Activated CD4-positive, alpha-beta T cell treated with anti-CD3 and anti-CD28 coated beads, Interleukin-2, amount 50 U/mL, for 1 hour (primary cell): ENCODE data around the gene KIAA1755.

Source experiments
- DNase-seq: peaks from one replicate; pipeline ENCODE4 v3.0.0-alpha.2; 2020

Gene KIAA1755

GRCh38 chr20:38230957-38231526 is 29.5 kb downstream of the KIAA1755 start:
- no peak for DNase-seq

DNA sequence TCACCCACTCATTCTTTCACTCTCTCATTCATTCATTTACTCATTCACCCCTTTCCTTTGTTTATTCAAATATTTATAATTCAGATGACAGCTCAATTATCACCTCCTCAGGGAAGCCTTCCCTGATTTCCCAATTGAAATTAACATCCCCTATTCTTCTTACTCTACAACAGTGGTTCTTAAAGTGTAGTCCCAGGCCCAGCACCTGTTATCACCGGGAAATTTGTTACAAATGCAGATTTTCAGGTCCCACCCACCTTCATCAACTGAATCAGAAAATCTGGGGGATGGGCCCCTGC is 30.3 kb downstream of the KIAA1755 start:
- no peak for DNase-seq

DNA sequence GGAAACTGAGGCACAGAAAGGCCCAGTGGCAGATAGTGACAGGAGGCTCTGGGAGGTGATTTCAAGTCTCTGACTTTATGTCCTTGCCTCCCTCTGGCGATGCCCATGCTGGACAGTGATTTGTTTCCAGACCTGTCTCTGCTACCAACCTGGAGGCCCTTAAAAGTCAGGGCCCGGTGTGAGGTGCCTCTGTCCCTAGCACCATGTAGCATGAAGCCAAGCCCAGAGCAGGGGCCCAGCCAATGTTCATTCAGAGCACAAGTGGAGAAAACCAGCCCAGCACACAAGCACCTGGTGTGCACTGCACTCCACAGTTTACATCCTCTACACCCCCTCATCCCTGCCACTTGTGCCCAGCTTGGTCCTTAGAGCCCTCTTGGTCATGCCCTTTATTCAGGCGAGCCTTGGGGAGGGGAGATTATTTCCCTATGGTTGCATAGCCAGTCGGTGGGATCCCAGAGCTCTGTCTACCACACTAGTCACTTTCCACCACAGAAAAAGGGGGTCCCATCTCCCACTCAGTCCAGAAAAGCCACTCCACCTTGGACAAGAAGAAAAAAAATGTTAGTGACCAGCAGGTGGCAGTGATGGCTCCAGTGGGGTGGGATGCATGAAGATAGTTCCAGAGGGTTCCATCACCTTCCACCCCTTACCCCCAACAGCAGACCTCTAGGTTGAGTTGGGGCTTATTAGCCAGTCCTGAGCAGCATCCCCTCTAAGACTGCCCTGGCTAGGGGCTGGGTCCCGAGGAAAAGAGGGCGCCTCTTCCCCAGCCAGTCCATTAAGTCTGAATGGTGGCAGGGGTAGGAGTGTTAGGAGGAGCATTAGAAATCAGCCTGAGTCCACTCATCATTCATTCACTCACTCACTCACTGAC is 30.9 kb downstream of the KIAA1755 start:
- DNase-seq: no peak

DNA sequence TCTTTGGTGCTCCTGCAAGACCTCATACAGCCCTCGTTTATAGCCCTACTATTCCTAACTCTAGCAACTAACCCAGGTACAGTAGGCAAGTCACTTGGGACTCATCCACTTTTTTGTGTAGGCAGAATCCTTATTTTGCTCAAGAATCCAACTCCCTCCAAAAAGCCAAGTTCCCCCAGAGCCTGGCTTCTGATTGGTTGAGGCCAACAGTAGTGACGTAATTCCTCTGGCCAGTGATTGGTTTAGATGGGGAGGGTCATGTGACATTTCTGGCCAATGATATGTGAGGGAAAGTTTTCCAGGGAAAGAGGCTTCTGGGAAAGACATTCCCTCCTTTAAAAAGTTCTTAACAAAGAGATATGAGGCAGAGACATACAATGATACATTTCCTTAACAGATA is 32.1 kb downstream of the KIAA1755 start:
- DNase-seq: no peak

DNA sequence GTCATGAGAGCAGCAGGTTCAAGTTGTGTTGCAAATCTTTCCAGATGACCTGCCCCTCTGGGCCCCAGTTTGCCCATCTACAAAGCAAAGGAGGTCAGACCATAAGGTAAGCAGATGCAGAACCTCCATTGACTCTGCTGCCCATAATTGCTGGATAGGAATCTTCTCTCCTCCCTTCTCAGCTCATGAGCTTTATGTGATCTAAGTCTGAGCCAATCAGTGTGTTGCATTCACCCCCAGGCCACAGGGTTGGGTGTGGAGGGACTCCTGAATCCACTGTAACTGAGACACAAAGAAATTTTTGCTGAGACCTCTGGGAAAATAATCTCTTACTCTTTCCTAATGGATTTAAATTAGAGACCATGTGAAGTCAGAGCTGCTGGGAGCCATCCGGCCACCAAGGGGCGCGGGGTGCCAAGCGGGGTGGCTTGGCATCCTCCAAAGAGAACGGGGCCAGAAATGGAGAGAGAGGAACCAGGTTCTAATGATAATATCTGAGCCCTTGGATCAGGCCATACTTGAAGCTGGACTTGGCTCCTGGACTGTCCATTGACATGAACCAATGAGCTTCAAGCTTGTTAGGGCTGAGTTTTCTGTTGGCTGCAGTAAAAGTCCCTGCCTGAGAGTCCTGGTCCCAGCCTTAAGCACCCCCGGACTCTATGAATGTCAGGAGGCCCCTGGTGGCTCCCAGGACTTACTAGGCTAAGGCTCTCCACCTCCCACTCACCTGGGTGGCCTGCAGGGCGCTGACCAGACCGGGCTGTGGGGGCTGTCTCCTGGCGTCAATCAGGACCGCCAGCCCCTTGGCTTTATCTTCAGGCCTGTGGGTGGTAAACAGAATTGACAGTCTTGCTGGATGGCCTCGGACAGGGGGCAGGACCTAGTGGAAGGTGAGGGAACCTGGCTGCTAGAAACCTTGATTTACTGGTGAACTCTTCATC is 32.8 kb downstream of the KIAA1755 start:
- DNase-seq: no peak

DNA sequence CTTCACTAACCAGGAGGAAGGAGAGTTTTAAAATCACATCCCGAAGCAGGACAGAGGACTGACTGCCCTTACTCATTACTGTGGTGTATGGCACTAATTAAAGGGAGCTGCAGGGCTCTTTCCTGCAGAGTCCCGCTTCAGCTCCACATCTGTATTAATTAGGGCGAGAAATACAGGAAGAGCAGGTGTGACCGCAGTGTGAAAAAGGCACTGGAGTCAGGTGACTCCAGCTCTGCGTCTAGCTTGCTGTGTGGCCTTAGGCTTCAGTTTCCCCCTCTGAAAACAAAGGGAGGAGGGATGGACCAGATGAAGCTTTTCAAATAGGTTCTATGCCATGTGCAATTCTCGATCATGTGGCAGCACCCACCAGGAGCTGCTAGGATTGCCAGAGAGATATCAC is 34.0 kb downstream of the KIAA1755 start:
- DNase-seq: no peak

GRCh38 chr20:38225900-38226263 is 34.7 kb downstream of the KIAA1755 start:
- DNase-seq: no peak

DNA sequence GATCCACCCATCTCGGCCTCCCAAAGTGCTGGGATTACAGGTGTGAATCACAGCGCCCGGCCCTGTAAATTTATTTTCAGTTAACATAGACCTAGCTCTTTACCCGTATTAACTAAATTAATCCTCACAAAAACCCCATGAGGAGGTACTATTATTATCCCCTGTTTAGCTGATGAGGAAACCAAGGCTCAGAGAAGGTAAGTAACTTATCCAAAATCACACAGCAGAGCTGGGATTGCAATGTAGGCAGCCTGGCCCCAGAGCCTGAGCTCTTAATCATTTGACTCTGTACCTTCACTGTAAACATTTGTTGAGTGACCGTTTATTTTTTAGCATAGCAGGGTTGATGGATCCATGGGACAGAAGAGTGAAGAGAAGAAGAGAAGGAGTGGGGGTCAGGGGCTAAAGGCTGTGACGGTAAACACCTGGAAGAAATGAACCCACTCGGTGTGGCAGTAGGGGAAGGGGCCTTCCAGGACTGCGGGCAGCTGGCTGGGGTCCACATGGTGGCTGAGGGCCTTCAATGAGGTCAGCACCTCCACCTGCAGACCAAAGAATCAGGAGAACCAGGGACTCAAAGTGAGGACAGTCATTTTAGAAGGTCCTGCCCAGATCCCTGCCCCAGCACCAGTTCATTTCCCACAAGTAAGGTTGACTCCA is 35.2 kb downstream of the KIAA1755 start:
- no peak for DNase-seq

DNA sequence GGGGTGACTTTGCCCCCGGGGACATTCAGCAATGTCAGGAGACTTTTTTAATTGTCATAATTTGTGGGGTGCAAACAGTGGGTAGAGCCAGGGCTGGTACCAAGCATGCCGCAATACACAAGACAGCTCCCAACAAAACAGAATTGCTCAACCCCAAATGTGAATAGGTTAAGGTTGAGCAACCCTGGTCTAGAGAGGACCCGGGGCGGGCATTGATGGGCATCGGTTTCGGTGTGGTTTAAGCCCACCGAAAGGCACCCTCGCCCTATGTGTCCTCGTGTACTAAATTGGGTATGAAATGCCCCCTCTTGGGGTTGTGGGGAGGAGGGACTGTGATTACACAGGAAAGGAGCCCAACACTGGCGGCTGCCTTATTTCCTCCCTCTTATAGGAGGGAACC is 36.0 kb downstream of the KIAA1755 start:
- no peak for DNase-seq

GRCh38 chr20:38223743-38224100 is 36.8 kb downstream of the KIAA1755 start:
- DNase-seq: no peak

- no peak for DNase-seq
Measured at GRCh38 chr20:38222923-38223742, 37.4 kb downstream of the KIAA1755 start.

- DNase-seq: peak; percentile 51
Measured at GRCh38 chr20:38222231-38222922, 38.2 kb downstream of the KIAA1755 start.

DNA sequence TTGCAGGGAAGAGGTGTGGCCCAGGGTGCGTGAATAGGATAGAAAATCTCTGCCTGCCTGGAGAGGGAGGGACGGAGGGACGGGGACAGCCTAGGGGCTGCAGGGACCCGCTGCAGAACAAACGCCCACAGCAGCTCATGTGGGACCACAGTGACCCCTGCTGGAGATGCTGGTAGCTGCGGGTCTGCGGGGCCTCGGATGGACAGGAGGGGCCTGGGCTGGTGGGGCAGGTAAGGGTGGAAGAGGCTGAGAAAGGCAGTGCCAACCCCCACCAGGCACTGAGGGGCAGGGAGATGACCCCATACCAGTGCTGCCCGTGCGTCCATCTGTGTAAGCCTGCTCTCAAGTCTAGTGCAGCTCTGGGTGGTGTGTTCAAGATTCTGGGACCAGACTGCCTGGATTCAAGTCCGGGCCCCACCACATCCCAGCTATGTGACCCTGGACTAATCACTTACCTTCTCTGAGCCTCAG is 39.4 kb downstream of the KIAA1755 start:
- peak; percentile 62 for DNase-seq

DNA sequence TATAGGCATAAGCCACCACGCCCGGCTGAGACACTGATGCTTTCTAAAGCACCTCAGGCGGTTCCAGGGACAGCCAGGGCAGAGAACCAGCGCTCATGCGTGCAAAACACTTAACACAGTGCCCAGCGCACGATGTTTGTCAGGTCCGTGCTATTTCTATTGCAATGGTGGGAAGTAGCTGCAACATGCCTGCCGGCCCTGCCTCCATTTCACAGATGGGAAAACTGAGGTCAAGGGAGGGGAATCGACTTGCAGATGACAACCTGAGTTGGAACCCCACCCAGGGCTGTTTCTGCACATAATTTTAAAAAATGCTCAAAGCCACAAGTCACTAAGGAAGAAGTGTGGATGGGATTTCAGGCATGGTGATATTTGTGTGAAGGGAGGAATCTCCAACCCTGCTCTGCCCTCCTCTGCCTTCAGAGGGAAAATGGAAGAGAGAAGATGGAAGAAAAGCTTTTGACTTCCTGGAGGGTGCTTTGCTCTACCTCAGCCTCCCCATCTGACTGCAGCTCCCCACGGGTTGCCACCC is 39.9 kb downstream of the KIAA1755 start:
- no peak for DNase-seq

GRCh38 chr20:38219006-38219950 is 41.3 kb downstream of the KIAA1755 start:
- no peak for DNase-seq

DNA sequence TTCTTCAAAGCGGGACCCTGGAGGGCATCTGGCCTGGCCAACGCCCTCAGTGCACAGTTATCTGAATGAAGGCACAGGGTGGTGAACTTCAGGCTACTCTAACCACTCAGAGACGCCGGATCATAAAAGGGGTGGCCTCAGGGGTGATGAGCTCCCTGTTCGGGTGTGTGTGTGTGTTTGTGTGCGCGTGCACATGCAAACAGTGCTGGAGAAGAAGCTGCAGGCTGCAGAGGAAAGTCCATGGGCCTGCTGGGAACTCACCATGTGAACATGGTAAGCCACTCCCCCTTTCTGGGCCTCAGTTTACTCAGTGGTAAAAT is 42.0 kb downstream of the KIAA1755 start:
- DNase-seq: no peak

GRCh38 chr20:38217791-38218565 is 42.6 kb downstream of the KIAA1755 start:
- no peak for DNase-seq

- DNase-seq: no peak
Measured at GRCh38 chr20:38216746-38217595, 43.6 kb downstream of the KIAA1755 start.
